Measurements from ENCODE around the gene PMS2.
"Not testable (repeated sequence)": the region's sequence is repeated elsewhere in the genome, so short reads cannot be mapped to it uniquely, and the experiment has no call there.

Gene PMS2

DNA sequence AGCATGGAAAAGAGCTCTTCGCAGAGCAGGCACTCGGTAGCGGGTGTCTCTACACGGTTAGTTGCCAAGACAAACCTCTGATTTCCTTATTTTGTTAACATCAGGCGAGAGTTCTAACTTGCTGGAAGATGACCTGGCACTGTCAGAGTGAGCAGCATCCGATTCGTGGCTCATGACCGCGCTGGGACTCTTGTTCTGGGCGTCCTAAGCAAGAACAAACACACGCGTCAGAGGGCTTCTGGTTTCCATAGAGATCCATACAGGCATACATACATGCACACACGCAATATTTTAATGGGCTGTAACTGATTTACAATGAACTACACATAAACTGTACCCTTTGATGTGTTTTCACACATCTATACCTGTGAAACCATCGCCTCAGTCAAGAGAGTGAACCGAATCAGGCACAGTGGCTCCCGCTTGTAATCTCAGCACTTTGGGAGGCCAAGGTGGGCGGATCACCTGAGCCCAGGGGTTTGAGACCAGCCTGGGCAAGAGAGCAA, 73.9 kb downstream of the PMS2 start:
- H3K36me3 ChIP-seq (ENCODE audit: control insufficient read depth, insufficient read depth, low read length); H3K9me3 ChIP-seq (ENCODE audit: control insufficient read depth, insufficient read depth, low read length); H3K27me3 ChIP-seq (ENCODE audit: control insufficient read depth, insufficient read depth, low read length); H3K9ac ChIP-seq (ENCODE audit: low read depth, low read length); H3K4me1 ChIP-seq (ENCODE audit: control insufficient read depth, insufficient read depth, low read length); H3K4me3 ChIP-seq (ENCODE audit: low read depth, low read length); H3K27ac ChIP-seq (ENCODE audit: low read depth, low read length): not testable (repeated sequence)

DNA sequence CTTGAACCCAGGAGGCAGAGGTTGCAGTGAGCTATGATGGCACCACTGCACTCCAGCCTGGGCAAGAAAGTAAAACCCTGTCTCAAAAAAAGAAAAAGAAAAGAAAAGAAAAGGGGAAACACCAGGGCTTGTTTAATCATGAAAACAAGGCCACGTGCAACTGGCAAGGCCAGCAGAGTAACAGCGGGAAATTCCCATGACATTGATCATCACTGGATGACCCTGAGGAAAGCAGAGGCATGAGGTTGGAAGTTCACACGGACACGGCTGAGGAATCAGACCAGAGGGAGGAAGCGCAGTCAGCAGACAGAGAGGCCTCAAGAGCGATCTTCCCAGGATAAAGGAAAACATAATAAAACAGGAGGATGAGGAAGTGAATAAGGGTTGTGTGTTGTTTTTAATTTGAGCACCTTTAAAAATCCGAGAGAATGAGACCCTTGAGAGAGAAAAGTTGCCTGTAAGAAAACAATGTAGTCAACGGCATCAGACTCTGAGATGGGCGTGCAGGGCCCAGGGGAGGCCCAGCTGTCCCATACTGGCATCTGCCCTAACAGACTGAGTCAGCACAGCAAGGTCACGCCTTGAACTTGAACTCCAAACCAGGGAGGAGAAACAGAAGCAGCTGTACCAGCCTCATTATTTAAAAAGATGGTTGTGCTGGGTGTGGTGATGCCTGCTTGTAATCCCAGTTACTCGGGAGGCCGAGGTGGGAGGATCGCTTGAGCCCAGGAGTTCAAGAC, 76.8 kb downstream of the PMS2 start:
- H3K4me3 ChIP-seq (ENCODE audit: low read depth, low read length); H3K27me3 ChIP-seq (ENCODE audit: control insufficient read depth, insufficient read depth, low read length); H3K9ac ChIP-seq (ENCODE audit: low read depth, low read length); H3K4me1 ChIP-seq (ENCODE audit: control insufficient read depth, insufficient read depth, low read length); H3K36me3 ChIP-seq (ENCODE audit: control insufficient read depth, insufficient read depth, low read length); H3K27ac ChIP-seq (ENCODE audit: low read depth, low read length); H3K9me3 ChIP-seq (ENCODE audit: control insufficient read depth, insufficient read depth, low read length): not testable (repeated sequence)

DNA sequence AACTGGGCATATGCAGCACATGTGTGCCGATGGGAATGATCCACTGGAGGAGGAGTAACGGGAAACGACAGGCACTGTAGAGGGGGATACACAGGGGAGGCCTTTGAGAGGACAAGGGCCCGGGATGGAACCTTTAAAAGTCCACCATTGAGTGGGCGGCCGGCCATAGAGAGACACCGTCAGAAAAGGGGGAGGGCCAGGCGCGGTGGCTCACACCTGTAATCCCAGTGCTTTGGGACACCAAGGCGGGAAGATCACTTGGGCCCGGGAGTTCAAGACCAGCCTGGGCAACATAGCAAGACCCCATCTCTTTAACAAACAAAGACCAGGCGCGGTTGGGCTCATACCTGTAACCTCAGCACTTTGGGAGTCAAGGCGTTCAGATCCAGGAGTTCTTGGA, 77.6 kb downstream of the PMS2 start:
- not testable (repeated sequence) for H3K27ac ChIP-seq (ENCODE audit: low read depth, low read length); H3K4me1 ChIP-seq (ENCODE audit: control insufficient read depth, insufficient read depth, low read length)

DNA sequence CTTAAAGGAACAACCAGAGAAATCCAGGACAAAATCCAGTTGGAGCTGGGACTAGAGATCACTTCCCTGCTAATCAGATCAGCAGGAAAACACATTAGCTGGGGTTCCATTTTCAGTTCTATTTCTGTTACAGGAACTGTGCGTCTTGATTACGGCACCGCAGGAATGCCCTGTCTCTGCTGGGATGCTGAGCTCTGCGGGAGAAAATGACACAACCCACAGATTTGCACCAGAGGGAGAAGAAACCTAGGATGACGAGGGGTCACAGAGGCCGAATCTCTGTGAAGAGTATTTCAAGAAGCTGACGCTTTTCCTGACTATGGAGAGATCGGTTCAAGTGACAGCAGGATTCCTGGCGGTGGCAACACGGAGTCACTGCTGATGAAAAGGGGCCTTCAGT, 78.6 kb downstream of the PMS2 start:
- not testable (repeated sequence) for H3K27me3 ChIP-seq (ENCODE audit: control insufficient read depth, insufficient read depth, low read length); H3K4me3 ChIP-seq (ENCODE audit: low read depth, low read length); H3K9ac ChIP-seq (ENCODE audit: low read depth, low read length); H3K9me3 ChIP-seq (ENCODE audit: control insufficient read depth, insufficient read depth, low read length); H3K27ac ChIP-seq (ENCODE audit: low read depth, low read length); H3K4me1 ChIP-seq (ENCODE audit: control insufficient read depth, insufficient read depth, low read length); H3K36me3 ChIP-seq (ENCODE audit: control insufficient read depth, insufficient read depth, low read length)

More for the DNA sequence above, 77.6 kb downstream of the PMS2 start:
- not testable (repeated sequence) for H3K36me3 ChIP-seq (ENCODE audit: control insufficient read depth, insufficient read depth, low read length); H3K27me3 ChIP-seq (ENCODE audit: control insufficient read depth, insufficient read depth, low read length); H3K4me3 ChIP-seq (ENCODE audit: low read depth, low read length); H3K9me3 ChIP-seq (ENCODE audit: control insufficient read depth, insufficient read depth, low read length); H3K9ac ChIP-seq (ENCODE audit: low read depth, low read length)

DNA sequence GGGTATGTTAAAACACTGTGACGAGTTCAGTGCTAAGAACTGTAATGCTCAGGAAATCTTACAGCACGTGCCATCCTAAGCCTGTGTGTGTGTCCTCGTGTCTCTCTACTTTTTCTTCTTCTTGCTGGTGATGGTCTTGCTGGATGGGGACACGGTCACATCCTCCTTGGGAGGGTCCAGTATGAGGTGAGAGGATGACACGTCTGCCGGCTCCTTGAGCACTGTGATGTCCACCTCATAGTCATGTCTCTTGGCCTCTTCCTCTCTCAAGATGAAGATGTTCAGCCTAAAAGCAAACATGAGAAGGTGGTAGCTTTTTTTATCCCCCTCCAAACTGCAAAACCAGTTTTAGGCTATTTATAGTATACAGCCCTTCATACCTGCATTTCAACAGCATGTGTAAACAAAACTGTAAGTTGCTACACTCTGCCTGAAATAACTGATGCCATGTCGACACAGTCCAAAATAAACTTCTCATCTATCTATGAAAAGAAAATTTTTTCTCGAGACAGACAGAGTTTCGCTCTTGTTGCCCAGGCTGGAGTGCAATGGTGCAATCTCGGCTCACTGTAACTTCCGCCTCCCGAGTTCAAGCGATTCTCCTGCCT, 82.5 kb downstream of the PMS2 start:
- H3K27ac ChIP-seq (ENCODE audit: low read depth, low read length); H3K36me3 ChIP-seq (ENCODE audit: control insufficient read depth, insufficient read depth, low read length); H3K9me3 ChIP-seq (ENCODE audit: control insufficient read depth, insufficient read depth, low read length); H3K9ac ChIP-seq (ENCODE audit: low read depth, low read length); H3K4me1 ChIP-seq (ENCODE audit: control insufficient read depth, insufficient read depth, low read length); H3K27me3 ChIP-seq (ENCODE audit: control insufficient read depth, insufficient read depth, low read length); H3K4me3 ChIP-seq (ENCODE audit: low read depth, low read length): not testable (repeated sequence)

DNA sequence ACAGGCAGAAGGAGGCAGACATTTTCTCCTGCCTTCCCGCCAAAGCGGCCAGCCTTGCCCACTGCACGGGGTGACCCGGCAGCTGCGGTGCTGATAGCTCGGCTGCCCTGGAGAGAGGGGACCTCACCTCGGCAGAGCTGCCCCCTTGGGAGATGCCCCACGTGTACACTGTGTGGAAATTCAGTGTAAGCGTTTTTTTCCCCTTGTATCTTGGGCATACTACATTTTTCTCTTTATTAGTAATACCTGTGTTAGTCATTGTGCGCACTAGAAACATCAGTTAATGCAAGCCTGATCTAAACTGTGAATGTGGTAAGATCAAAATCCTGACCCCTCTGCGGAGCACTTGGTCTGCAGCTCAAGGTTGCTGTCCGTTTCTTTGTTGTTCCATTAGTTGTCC, 84.2 kb downstream of the PMS2 start:
- H3K9me3 ChIP-seq (ENCODE audit: control insufficient read depth, insufficient read depth, low read length); H3K27me3 ChIP-seq (ENCODE audit: control insufficient read depth, insufficient read depth, low read length); H3K4me1 ChIP-seq (ENCODE audit: control insufficient read depth, insufficient read depth, low read length); H3K27ac ChIP-seq (ENCODE audit: low read depth, low read length); H3K36me3 ChIP-seq (ENCODE audit: control insufficient read depth, insufficient read depth, low read length); H3K4me3 ChIP-seq (ENCODE audit: low read depth, low read length); H3K9ac ChIP-seq (ENCODE audit: low read depth, low read length): not testable (repeated sequence)

DNA sequence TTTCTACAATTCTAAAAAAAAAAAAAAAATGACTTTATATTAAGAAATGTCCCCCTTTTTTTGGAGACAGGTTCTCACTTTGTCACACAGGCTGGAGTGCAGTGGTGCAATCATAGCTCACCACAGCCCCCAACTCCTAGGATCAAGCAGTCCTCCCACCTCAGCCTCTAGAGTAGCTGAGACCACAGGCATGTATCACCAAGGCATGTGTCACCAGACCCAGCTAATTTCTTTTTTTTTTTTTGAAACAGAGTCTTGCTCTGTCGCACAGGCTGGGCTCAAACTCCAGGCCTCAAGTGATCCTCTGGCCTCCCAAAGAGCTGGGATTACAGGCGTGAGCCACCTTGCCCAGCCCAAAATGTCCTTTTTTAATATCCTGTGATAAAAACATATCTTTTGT, 84.7 kb downstream of the PMS2 start:
- not testable (repeated sequence) for H3K9ac ChIP-seq (ENCODE audit: low read depth, low read length); H3K4me1 ChIP-seq (ENCODE audit: control insufficient read depth, insufficient read depth, low read length); H3K27ac ChIP-seq (ENCODE audit: low read depth, low read length); H3K4me3 ChIP-seq (ENCODE audit: low read depth, low read length); H3K9me3 ChIP-seq (ENCODE audit: control insufficient read depth, insufficient read depth, low read length); H3K36me3 ChIP-seq (ENCODE audit: control insufficient read depth, insufficient read depth, low read length); H3K27me3 ChIP-seq (ENCODE audit: control insufficient read depth, insufficient read depth, low read length)

All from HUES48 (cell line).